GM12892 (cell line): Measurements from ENCODE around the gene F2RL1.
"Not testable (repeated sequence)": the region's sequence is repeated elsewhere in the genome, so short reads cannot be mapped to it uniquely, and the experiment has no call there.

ENCODE experiments used
- DNase-seq: peaks from one replicate; pipeline ENCODE4 v3.0.0; 2011; ENCODE audit not compliant: insufficient read length
- FAIRE-seq: peaks from 2 replicates; lab custom pipeline; 2011; peaks lifted over from hg19 to GRCh38; lab: Jason Lieb, UNC
- POLR2A ChIP-seq: IDR thresholded peaks from 2 replicates; pipeline ENCODE4 v1.6.1; 2011; ENCODE audit warnings: low read depth, low read length, control low read depth
- POLR2AphosphoS5 ChIP-seq: IDR thresholded peaks from 2 replicates; pipeline ENCODE4 v1.6.1; 2011; ENCODE audit warnings: low read depth, low read length, control low read depth
- TAF1 ChIP-seq: IDR thresholded peaks from 2 replicates; pipeline ENCODE4 v1.6.1; 2011; ENCODE audit warnings: low read depth, mild to moderate bottlenecking, control low read depth, low read length, borderline replicate concordance

F2RL1 gene

DNA sequence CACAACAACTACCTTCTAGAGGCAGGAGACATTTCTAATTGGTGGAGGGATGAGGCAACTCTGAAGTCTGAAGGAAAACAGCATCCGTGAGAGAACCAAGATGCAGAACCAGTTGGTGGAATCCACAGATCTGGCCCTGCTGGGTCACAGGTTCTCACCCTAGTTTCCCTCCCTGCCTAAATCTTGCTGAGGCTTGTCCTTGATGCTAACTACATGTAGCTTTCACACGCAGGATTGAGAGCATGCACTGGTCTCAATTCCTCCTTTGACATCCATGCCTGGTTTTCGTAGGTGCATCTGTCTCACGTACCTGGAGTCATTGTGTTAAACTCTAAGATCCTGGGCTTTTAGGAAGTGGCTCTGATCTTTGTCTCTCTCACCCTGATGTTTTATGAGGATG lies 9.7 kb upstream of the F2RL1 start:
- TF ChIP-seq POLR2AphosphoS5 (no peak), POLR2A (no peak), TAF1 (no peak)
- no peak for FAIRE-seq
- DNase-seq, result no peak

GRCh38 chr5:76810236-76810635 lies 8.6 kb upstream of the F2RL1 start:
- FAIRE-seq (no peak), DNase-seq (no peak)
- TF ChIP-seq TAF1 (no peak), POLR2AphosphoS5 (no peak), POLR2A (no peak)

DNA sequence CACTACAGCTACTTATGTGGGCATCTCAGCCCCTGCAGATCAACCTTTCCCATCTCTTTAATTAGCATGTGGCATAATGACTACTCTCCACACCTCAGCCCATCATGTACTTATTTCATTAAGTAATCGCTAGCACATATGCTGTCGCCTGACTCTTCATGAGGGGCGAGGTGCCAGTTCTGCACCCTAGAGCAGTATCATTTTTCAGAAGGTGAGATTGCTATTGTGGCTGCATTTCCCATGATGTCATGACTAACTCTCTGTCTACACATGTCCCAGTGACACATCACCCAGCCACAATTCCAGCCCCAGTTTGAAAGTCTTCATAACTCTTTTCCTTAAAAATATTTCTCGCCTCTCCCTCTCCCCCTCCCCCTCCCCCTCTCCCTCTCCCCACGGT lies 7.6 kb upstream of the F2RL1 start:
- no peak for TF ChIP-seq TAF1
- TF ChIP-seq POLR2AphosphoS5, result no peak
- TF ChIP-seq POLR2A, result no peak
- FAIRE-seq (no peak), DNase-seq (no peak)

GRCh38 chr5:76812209-76812608 lies 6.6 kb upstream of the F2RL1 start:
- not testable (repeated sequence) for FAIRE-seq, DNase-seq

DNA sequence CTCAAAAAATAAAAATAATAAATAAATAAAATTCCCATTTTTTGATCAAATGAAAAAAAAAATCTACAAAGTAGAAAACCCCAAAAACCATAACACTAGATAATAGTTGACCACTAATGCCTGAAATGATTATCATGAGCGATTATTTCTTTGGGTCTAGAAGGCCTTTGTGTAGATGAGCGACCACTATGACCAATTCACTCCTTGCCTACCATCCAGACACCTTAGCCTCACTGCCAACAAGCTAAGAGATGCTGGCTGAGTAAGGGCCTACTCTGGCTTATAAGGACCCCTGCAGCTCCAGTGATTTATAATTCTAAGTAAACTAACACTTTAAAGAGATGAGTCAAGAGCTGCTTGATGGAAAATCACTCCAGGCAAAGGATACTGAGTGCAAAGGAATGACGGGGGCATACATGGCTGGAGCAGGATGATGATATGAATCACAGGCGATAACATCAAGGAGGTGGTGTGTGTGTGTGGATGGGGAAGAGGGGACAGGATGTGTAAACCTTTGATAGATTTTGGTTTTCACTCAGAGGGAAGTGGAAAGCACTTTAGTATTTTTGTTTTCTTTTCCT lies 4.8 kb upstream of the F2RL1 start:
- TF ChIP-seq POLR2AphosphoS5, result no peak
- TF ChIP-seq POLR2A, result no peak
- no peak for TF ChIP-seq TAF1
- DNase-seq (no peak), FAIRE-seq (no peak)

DNA sequence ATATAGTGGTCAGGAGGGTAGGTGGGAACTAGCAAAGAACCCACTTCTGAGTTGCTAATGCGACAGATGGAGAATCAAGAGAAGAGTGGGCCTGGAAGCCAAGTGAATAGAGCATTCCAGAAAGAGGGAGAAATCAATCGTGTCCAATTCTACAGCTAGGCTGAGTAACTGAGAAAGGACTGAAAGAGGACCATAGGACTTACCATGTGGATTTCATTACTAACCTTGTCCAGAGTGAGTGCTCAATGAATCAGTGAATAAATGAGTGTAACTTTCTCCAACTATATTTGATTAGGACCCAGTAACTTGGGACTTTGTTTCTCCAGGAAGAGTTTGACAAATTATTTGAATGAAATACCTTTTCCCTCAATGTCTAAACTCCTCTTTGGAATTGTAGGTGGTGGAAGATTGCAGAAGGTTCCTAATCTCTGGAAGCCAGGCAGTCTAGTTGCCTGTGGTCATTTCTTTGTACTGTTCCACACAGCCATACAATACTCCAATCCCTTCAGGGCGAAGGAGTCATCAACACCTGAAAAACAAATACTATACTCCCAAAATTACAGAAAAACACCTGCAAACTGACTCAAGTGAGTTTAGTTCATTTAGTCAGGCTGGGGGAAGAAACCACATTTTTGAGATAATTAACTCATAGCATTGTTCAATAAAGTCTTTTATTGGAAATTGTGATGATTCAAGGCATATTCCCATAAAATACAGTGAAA lies 2.6 kb upstream of the F2RL1 start:
- DNase-seq, result no peak
- TF ChIP-seq POLR2AphosphoS5, result no peak
- no peak for TF ChIP-seq TAF1
- no peak for TF ChIP-seq POLR2A
- no peak for FAIRE-seq

DNA sequence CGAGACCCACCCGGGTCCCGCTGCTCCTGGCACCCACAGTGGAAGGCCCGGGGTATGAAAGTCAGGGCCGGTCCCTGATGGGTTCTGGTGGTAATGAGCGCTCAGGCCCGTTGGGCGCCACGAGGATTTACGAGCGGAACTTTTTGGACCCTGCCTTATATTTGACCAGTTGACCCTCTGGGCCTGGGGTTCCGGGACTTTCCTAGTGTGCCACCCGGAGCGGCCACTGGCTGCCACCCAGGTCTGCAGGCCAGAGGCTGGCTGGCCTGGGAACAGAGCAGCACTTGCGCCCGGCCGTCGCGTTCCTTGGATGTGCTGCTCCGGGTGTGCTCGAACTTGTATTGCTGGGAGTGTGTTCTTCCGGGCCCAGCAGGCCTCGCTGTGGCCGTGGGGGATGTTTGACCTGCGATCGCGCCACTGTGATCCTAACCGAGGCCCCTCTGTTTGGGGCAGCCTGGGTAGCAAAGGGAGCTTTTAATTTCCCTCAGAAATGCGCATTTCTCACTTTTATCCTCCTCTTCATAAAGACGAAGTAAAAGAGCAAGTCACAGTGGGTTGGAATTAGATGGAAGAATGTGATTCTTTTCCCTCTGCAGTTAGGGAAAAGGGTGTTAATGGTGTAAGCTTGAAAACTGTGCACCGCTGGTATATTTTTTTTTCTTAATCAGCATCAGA lies 1.2 kb downstream of the F2RL1 start:
- TF ChIP-seq POLR2A (no peak), TAF1 (no peak), POLR2AphosphoS5 (no peak)
- FAIRE-seq, result no peak

DNA sequence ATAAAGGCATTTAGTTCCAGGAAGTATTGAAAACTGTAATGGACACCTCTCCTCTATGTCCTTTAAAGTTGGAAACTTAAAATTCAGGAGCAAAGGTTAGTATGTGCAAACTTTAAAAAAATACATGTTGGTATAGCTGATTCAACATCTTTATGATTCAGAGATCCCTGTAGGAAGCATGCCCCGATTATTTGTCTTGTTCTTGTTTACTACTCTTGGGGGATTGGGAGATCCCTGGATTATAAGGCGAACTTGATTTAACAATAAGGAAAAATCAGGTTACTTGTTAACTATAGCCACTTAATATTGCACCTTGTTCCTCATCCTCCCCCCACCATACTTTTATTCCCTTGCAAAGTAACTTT lies 1.7 kb downstream of the F2RL1 start:
- no peak for FAIRE-seq
- no peak for DNase-seq
- no peak for TF ChIP-seq POLR2A
- no peak for TF ChIP-seq POLR2AphosphoS5
- TF ChIP-seq TAF1, result no peak

More for the DNA sequence above, 1.2 kb downstream of the F2RL1 start:
- DNase-seq, result no peak

GRCh38 chr5:76821136-76821535 lies 2.3 kb downstream of the F2RL1 start:
- DNase-seq (no peak), FAIRE-seq (no peak)
- TF ChIP-seq POLR2AphosphoS5, result no peak
- TF ChIP-seq POLR2A, result no peak
- TF ChIP-seq TAF1, result no peak

- not testable (repeated sequence) for FAIRE-seq, DNase-seq
These were observed 3.4 kb downstream of the F2RL1 start for GRCh38 chr5:76822105-76822731.

DNA sequence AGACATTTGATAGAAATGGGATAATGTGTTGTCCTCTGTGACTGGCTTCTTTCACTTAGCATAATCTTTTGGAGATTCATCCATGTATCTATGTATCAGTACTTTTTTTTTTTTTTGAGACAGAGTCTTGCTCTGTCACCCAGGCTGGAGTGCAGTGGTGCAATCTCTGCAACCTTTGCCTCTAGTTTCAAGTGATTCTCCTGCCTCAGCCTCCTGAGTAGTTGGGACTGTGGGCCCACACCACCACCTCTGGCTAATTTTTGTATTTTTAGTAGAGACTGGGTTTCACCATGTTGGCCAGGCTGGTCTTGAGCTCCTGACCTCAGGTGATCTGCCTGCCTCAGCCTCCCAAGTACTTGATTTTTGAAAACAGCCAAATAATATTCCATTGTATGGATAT lies 7.6 kb downstream of the F2RL1 start:
- not testable (repeated sequence) for DNase-seq, FAIRE-seq

- no peak for TF ChIP-seq TAF1
- TF ChIP-seq POLR2AphosphoS5, result no peak
- no peak for TF ChIP-seq POLR2A
- FAIRE-seq (peak; percentile 62), DNase-seq (no peak)
These were observed 12.3 kb downstream of the F2RL1 start for GRCh38 chr5:76831110-76831452.
